ENCODE results near the gene KLC3.
"Not testable (repeated sequence)": the region's sequence is repeated elsewhere in the genome, so short reads cannot be mapped to it uniquely, and the experiment has no call there.

KLC3 gene

DNA sequence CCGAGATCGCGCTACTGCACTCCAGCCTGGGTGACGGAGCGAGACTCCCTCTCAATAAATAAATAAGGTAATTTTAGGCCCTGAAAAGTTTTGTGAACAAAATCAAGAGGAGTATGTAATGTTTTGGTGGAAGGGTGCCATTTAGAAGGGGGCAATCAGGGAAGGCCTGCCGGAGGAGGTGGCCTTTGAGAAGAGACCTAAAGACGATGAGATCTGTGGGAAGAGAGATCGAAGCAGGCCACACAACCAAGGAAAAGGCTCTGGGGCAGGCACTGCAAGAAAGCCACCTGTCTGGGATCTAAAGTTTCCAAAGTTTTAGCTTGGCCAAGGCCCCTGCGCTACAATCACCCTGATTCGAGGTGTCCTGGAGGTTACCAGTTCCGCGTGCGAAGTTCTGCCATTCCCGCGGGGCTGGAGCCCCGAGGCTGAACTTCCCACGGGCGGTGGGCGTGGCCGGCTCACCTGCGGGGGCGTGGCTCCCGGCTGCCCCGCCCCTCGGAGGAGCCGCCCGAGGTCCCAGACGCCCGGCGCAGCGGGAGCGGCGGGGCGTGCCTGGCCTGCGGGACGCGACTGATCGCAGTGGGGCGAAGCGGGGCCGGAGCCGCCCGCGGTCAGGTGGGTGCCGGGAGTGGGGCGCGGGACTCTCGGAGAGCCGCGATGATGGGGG lies at the start of gene KLC3:
KLC3 (plus strand) TSS at position 519 of the 667 bp plus-strand sequence. CDS start 4,792 bp downstream, outside the sequence.
- peak in 2 of 3 donors; percentile 10 to 25 for DNase-seq

DNA sequence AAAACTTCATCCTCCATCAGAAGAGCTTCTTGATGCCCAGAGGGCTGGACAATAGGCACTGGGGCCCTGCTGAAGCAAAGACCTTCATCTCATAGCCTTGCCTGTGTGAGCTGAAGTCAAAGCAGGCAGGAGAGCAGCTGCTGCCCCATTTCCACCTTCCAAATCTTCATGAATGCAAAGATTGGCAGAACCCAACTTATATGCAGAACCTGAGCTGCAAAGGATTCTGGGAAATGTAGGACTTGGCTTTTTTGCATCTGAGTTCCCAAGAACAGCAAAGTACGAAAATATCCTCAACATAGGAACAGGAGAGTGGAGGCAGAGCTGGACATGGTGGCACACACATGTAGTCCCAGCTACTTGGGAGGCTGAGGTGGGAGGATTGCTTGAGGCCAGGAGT lies 48.7 kb upstream of the KLC3 start:
- DNase-seq = no peak

DNA sequence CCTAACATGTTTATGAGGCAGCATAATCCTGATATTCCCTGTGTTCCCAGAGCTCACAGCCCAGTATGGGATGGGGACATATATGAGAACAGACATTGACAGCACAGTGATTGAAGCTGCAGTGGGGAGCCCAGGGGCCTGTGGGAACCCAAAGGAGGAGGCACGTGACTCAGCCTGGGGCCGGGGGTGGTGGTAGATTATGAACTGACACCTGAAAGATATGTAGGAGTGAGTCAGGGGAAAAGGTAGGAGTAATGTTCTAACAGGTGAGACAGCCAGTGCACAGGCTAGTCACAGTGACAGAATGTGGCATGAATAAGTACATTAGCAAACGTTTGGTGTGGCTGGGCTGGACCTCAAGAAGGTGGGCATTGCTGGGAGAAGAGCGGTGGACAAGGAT lies 46.9 kb upstream of the KLC3 start:
- DNase-seq = no peak

DNA sequence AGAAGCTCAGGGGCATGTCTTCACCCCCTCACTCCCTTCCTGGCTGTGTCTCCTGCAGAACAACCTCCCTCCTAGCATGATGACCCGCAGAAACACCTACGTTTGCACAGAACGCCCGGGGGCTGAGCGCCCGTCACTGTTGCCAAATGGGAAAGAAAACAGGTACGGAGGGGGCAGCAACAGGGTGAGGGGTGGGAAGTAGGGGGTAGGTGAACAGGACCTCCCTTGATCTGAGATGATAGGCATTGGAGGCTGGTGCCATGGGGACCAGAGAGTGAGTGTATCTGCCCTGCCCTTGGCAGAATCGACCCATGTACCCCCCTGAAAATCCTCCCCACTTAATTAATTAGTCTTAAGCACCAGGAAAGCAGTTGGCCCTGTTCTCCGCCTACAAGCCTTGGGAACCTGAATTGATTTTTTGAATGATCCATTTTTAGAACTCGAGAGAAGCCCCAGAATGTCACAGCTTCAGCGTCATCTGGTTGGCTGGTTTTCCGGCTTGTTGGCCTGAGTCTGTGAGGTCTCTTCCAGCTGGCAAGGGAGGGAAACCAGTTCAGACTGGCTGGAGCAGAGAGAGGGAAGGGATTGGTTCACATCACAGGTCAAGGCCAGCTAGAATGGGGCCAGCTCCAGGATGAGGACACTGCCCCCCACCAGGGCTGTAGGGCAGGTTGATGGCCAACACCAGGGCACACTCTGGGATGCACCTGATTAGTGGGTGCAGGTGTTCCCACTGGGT lies 46.1 kb upstream of the KLC3 start:
- no peak for DNase-seq

DNA sequence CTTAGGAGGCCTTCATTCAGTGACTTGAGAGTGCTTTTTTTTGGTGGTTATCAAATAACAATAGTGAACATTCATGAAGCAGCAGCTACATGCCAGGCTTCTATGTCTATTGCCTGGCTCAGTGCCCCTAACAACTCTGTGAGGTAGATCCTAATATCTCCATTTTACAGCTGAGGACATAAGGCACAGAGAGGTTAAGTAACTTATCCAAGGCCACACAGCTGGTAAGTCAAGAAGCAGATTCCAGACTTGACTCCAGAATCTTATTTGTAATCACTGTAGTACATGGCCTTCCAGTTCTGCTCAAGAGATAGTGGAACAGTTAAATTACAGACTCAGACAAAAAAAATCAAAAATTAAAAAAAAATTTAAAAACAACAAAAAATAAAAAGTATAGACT lies 44.7 kb upstream of the KLC3 start:
- DNase-seq = no peak

DNA sequence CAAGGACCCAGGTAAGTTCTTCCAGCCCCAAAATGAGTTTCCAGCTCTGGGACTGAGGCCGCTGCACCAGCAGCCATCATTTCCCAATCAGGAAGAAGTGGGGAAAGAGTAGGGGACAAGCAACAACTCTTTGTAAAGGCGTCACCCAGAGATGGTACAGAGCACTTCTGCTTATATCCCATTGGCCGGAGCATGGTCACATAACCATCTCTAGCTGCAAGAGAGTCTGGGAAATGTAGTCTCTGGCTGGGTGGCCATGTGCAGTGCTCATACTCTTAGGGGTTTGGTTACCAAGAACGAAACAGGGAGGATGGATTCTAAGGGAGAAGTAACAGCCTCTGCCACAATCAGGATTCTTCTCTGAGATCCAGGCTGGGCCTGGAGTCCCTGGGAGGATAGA lies 44.2 kb upstream of the KLC3 start:
- DNase-seq = peak; percentile 59 to 76 (median 64)

DNA sequence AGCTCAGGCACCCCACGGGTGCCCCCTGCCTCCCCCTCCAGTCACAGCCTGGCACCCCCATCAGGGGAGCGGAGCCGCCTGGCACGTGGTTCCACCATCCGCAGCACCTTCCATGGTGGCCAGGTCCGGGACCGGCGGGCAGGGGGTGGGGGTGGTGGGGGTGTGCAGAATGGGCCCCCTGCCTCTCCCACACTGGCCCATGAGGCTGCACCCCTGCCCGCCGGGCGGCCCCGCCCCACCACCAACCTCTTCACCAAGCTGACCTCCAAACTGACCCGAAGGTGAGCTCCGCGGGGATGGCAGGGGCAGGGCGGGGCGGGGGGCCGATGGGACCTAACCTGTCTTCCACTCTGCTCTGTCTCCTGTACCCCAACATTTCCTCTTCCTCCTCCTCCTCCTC lies 42.9 kb upstream of the KLC3 start:
- DNase-seq = no peak

DNA sequence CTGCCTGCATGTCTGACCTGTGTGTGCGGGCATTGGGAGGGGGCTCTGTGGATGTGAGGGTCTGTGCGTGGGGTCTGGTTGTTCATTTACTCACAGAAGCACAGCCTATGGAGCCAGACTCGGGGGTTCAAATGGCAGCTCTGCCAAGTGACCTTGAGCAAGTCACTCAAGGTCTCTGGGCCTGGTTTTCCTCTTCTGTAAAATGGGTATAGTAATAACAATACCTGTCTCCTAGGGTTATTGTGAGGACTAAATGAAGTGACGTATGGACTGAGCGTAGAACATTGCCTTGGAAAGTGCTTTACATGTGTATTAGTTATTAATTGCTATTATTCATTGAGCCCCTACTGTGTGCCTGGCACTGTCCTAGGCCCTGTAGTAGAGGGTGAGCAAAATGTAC lies 42.3 kb upstream of the KLC3 start:
- no peak for DNase-seq

DNA sequence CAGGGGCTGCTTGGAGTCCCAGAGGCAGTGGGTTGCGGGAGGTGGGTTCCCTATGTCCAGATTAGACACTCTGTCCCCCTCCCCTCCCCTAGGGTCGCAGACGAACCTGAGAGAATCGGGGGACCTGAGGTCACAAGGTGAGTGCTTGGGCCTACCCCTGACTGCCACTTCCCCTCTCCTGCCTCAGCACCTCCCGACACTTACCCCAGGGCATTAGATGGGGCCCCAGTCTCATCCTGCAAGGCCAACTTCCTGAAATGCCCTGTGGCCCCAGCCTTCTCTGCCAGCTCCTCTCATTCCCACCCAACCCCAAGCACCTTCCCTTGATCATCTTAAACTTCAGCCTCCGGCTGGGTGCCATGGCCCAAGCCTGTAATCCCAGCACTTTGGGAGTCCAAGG lies 40.8 kb upstream of the KLC3 start:
- no peak for DNase-seq

DNA sequence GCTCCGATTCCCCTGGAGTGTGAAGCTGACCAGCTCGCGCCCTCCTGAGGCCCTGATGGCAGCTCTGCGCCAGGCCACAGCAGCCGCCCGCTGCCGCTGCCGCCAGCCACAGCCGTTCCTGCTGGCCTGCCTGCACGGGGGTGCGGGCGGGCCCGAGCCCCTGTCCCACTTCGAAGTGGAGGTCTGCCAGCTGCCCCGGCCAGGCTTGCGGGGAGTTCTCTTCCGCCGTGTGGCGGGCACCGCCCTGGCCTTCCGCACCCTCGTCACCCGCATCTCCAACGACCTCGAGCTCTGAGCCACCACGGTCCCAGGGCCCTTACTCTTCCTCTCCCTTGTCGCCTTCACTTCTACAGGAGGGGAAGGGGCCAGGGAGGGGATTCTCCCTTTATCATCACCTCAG lies 38.1 kb upstream of the KLC3 start:
- DNase-seq = no peak

DNA sequence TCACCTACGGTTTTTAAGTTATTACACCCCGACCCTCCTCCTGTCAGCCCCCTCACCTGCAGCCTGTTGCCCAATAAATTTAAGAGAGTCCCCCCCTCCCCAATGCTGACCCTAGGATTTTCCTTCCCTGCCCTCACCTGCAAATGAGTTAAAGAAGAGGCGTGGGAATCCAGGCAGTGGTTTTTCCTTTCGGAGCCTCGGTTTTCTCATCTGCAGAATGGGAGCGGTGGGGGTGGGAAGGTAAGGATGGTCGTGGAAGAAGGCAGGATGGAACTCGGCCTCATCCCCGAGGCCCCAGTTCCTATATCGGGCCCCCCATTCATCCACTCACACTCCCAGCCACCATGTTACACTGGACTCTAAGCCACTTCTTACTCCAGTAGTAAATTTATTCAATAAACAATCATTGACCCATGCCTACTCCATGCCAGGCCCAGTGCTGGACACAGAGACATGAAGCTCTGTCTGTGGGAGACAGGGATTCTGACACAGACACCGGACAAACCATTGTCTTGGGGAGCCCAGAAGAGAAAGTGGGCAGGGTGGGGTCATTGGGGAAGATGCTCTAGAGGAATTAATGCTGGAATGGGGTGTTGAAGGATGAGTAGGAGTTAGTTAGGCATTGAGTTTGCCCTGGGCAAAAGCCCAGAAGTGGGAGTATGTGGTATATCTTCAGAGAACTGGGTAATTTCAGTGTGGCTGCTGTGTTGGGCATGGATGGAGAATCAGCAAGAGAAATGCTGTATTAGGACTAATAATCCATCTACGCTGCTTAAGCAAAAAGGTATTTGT lies 37.1 kb upstream of the KLC3 start:
- no peak for DNase-seq

DNA sequence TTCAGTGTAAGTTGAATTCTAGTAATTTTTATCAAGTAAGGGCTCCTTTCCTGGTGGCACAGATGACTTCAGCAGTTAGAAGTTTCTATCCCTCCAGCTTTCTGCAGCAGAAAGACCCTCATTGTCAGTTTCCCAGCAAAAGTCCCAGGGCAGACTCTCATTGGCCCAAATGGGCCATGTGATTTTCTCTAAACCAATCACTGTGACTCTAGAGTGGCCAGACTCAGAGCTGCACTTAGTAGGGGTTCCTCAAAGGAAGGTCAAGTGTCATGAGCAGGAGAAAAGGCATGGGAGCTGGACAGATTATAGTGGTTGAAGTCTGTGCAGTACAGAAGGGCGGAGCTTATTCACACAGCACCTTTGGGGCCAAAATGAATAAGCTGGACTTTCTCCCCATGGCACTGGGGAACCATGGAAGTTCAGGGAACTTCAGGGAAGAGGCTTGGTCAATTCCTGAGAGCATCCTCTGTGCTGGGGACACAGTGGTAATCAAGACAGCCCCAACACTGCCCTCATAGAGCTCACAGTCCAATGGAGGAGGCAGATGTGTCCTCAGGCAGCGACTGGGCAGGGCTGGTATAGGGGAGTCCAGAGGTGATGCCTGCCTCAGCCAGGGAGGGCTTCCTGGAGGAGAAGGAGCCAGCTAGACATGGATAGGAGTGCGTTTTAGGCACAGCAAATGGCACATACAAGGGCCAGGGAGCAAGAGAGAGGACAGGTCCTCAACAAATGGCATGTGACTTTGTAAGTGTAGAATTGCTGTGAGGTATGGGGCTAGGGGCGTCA lies 36.2 kb upstream of the KLC3 start:
- no peak for DNase-seq

DNA sequence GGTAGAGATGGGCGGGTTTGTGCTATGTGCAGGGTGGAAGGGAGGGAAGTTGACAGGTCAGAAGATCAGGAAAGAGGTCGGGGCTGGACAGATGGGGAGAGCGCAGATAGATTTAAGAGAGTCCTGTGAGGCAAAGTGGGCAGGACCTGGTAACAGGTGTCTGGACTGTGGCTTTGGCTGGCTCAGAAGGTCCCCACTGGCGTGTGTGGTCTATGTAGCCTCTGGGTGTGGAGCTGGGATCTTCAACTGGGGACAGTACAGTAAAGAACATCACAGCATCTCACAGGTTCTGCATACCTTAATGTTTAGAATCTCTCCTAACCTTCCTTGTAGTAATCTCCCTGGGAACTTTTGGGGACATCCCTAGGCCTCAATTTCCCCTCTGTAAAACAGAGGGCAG lies 35.5 kb upstream of the KLC3 start:
- DNase-seq = no peak

DNA sequence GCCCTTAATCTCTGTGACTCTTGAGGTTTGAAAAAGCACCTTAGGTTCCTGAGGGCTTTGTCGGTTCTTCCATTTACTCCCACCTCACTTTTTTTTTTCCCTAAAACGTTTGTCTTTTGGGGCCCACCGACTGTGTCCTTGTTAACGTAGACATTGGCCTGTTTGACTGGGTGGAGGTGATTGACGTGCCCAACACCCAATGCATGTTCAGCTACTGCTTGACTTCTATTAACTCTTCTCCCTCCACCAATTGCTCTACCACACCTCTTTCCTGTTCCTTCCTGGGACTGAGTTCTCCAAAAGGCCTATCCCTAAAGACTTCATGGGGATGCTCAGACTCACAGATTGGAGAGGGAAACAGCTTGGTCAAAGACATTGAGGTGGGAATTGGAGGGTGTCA lies 35.1 kb upstream of the KLC3 start:
- DNase-seq = no peak

DNA sequence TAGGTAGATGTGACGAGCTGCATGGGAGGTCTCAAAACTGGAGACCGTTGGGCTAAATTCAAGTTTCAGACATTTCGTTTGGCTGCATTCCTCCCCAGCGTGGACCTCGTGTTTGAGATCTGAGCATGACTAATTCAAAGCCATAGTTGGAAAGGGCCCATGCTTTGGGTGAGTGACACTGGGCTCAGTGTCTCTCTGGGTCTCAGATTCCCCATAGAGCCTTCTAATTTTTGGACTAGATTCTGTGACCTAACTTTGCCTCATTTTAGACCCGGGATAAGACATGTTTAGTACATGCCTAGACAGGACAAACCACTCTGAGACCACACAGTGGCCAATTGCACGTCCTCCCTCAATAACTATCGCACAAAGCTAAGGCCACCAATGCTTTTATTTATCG lies 34.5 kb upstream of the KLC3 start:
- DNase-seq = no peak

DNA sequence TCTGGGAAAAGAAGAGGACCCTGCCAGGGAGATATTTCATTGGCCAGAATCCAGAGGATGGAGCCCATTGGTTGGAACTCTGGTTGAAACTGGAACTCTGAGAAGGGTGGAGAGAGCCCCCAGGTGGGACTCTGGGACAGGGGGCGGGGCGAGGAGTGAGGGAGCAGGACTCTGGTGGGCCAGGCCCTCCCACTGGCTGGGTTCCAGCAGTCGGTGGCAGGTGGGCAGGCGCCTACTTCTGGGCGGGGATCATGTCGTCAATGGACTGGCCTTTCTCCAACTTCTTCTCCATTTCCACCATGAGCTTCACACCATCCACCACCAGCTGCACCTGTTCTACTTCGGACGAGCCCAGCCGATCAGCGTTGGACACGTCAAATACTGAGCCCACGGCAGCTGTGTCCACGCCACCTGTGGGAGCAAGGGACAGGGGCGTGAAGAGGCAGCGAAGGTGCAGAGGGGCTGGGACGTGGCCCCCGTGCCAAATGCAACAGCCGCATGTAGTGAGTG lies 34.0 kb upstream of the KLC3 start:
- DNase-seq = no peak

DNA sequence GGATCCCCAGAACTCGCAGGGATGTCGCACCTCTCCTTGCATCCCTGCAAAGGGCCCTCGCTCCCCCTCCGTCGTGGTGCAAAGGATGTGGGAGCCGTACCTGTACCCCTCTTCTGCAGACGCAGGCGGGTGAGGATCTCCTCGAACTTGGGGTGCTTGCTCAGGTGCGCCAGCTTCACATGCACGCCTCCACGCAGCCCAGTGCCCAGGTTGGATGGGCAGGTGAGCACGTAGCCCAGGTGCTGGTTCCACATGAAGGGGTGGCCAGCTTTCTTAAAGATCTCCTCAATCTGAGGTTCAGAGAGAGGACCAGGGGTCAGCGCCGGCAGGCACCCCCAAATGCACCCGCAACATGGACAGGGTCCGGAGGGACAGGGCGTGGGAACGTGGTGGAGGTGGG lies 33.2 kb upstream of the KLC3 start:
- no peak for DNase-seq

DNA sequence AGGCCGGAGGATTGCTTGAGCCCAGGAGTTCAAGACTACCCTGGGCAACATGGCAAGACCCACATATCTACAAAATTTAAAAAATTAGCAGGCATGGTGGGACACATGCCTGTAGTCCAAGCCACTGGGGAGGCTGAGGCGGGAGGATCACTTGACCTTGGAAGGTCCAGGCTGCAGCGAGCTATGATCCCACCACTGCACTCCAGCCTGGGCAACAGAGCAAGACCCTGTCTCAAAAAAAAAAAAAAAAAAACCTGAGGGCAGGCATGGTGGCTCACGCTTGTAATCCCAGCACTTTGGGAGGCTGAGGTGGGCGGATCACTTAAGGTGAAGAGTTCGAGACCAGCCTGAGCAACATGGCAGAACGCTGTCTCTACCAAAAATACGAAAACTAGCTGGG lies 31.2 kb upstream of the KLC3 start:
- DNase-seq = not testable (repeated sequence)

DNA sequence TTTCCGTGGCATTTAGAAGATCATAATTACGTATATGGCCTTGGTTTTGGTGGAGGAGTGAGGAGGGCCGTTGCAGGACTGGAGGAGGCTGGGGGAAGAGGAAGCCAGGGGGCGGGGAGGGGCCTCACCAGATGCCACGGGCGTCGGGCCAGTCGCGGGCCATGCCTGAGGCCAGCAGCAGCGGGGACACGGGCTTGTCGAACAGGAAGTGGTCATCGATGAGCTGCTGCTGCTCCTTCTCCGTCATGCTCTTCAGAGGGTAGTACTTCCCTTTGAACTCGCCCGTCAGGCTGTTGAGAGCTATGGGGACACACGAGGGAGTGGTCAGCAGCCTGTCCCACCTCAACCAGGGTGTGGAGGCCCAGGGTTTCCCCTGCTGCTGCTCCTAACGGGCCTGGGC lies 28.9 kb upstream of the KLC3 start:
- DNase-seq = peak; percentile 34 to 50 (median 42)

DNA sequence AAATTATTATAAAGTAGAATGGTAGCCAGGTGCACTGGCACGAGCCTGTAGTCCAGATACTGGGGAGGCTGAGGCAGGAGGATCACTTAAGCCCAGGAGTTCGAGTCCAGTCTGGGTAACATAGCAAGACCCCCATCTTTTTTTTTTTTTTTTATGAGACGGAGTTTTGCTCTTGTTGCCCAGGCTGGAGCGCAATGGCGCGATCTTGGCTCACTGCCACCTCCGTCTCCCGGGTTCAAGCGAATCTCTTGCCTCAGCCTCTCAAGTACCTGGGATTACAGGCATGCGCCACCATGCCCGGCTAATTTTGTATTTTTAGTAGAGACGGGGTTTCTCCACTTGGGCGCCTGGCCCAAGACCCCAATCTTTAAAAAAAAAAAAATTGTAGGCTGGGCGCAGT lies 28.3 kb upstream of the KLC3 start:
- DNase-seq = not testable (repeated sequence)

DNA sequence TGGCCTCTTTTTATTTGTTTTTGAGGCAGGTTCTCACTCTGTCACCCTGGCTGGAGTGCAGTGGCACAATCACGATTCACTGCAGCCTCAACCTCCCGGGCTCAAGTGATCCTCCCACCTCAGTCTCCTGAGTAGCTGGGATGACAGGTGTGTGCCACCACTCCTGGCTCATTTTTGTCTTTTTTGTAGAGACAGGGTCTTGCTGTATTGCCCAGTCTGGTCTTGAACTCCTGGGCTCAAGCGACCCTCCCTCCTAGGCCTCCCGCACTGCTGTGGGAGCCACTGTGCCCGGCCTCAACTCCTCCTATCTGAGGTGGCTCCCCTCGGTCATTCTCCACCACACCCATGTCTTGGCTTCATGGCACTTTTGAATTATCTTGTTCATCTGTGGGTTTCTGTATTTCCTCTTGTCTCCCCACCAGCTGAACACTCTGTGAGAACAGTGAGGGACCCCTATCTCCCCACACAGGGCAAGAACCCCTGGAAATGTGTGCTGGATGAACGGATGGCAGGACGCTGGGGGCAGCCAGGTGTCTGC lies 25.8 kb upstream of the KLC3 start:
- no peak for DNase-seq

DNA sequence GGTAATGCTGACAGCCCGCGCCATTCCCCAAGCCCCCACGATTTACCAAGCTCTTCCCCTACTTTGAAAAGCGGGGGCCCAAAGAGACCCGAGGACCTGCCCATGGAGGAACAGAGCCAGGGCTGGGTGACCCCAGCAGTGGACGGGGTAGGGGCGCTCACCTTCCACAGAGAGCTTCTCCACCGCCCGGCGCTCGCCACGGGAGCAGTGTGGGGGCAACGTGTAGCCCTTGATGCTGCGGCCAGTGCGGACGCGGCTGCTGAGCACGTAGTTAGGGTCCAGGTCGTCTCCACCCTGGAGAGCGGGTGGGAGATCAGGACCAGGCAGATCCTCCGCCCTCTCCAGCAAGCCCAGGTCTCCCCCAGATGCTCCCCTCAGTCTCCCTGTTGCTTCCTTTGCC lies 25.2 kb upstream of the KLC3 start:
- no peak for DNase-seq

All from suppressor macrophage treated with lipopolysaccharide for 1 hour (primary cell).